ENCODE results near the gene PLCD1. TPM values are rescaled to one million over a fixed set of nuclear protein-coding genes. Genes with fewer than 3 reads are reported as not detected.

PLCD1 gene
- total RNA-seq, 6 experiments from 2014 or later = 11.1 to 22.4 (median 17.6) TPM

- no peak for DNase-seq
- H3K4me3 Mint-ChIP-seq = no peak overlapping the region
- H3K4me1 Mint-ChIP-seq (ENCODE audit: low read depth) = no peaks in the 10 kb centered on the region
- H3K27me3 Mint-ChIP-seq (ENCODE audit: insufficient read depth) = 0 out of 2 replicates have a peak, but pooled peaks cover 2% of the 10 kb centered on the region
- no peaks in the 10 kb centered on the region for H3K9me3 Mint-ChIP-seq
- TF ChIP-seq CTCF (IDR thresholded peaks at IDR 0.05) = no peak
- H3K36me3 Mint-ChIP-seq (ENCODE audit: low read depth) = peaks cover 28% of the 10 kb centered on the region
- no peak overlapping the region for H3K27ac Mint-ChIP-seq
Observed at GRCh38 chr3:38016847-38017444, 12.5 kb downstream of the PLCD1 start.

GRCh38 chr3:38016410-38016809 lies 13.0 kb downstream of the PLCD1 start:
- no peaks in the 10 kb centered on the region for H3K4me1 Mint-ChIP-seq (ENCODE audit: low read depth)

GRCh38 chr3:38015984-38016383 lies 13.5 kb downstream of the PLCD1 start:
- TF ChIP-seq CTCF (IDR thresholded peaks at IDR 0.05) = no peak
- H3K27ac Mint-ChIP-seq = no peak overlapping the region
- 0 out of 2 replicates have a peak, but pooled peaks cover 2% of the 10 kb centered on the region for H3K27me3 Mint-ChIP-seq (ENCODE audit: insufficient read depth)
- H3K9me3 Mint-ChIP-seq = no peaks in the 10 kb centered on the region
- H3K4me3 Mint-ChIP-seq = no peak overlapping the region
- no peak for DNase-seq
- peaks cover 28% of the 10 kb centered on the region for H3K36me3 Mint-ChIP-seq (ENCODE audit: low read depth)
- no peaks in the 10 kb centered on the region for H3K4me1 Mint-ChIP-seq (ENCODE audit: low read depth)

More at GRCh38 chr3:38016410-38016809, 13.0 kb downstream of the PLCD1 start:
- Mint-ChIP-seq H3K36me3 (ENCODE audit: low read depth) (peaks cover 28% of the 10 kb centered on the region), H3K27ac (no peak overlapping the region), H3K27me3 (ENCODE audit: insufficient read depth) (0 out of 2 replicates have a peak, but pooled peaks cover 2% of the 10 kb centered on the region), H3K9me3 (no peaks in the 10 kb centered on the region), H3K4me3 (no peak overlapping the region)
- no peak for TF ChIP-seq CTCF (IDR thresholded peaks at IDR 0.05)
- no peak for DNase-seq

GRCh38 chr3:38015485-38015884 lies 14.0 kb downstream of the PLCD1 start:
- DNase-seq = no peak
- peaks cover 28% of the 10 kb centered on the region for H3K36me3 Mint-ChIP-seq (ENCODE audit: low read depth)
- no peak overlapping the region for H3K27ac Mint-ChIP-seq
- H3K27me3 Mint-ChIP-seq (ENCODE audit: insufficient read depth) = peaks cover 2% of the 10 kb centered on the region; the same call in 1 of the 2 replicates
- H3K4me1 Mint-ChIP-seq (ENCODE audit: low read depth) = no peaks in the 10 kb centered on the region
- H3K9me3 Mint-ChIP-seq = no peaks in the 10 kb centered on the region
- no peak overlapping the region for H3K4me3 Mint-ChIP-seq
- no peak for TF ChIP-seq CTCF (IDR thresholded peaks at IDR 0.05)

- DNase-seq = no peak
- no peaks in the 10 kb centered on the region for H3K4me1 Mint-ChIP-seq (ENCODE audit: low read depth)
- H3K4me3 Mint-ChIP-seq = no peak overlapping the region
- TF ChIP-seq CTCF (IDR thresholded peaks at IDR 0.05) = no peak
- H3K27ac Mint-ChIP-seq = no peak overlapping the region
- H3K27me3 Mint-ChIP-seq (ENCODE audit: insufficient read depth) = peaks cover 2% of the 10 kb centered on the region; the same call in 1 of the 2 replicates
- peaks cover 19% of the 10 kb centered on the region for H3K36me3 Mint-ChIP-seq (ENCODE audit: low read depth)
- no peaks in the 10 kb centered on the region for H3K9me3 Mint-ChIP-seq
Observed at GRCh38 chr3:38011111-38011510, 18.3 kb downstream of the PLCD1 start.

Measured in HFFc6 (cell line).